ENCODE measurements around the gene MESP1.

The MESP1 gene

DNA sequence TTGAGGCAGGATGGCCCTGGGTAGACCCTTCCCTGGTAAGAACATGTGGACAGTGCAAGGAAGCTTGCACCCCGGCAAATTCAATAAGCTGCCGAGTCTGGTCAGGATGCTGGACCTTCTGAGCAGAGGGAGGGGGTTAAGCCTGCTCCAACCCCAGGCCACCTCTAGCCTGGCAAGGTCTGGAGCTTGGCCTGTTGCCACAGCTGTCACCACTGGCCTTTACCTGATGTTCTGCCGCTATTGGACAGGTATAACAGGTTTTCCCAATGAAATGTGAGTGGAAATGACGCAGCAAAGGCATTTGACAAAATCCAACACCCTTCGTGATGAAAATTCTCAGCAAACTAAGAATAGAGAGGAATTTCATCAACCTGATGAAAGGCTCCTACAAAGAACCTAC lies 699 bp upstream of the MESP1 start:
- H3K27ac Mint-ChIP-seq: no peak overlapping the region
- no peaks in the 10 kb centered on the region for H3K36me3 Mint-ChIP-seq
- H3K4me1 Mint-ChIP-seq: peaks cover 4% of the 10 kb centered on the region
- no peaks in the 10 kb centered on the region for H3K9me3 Mint-ChIP-seq
- peaks cover 5% of the 10 kb centered on the region for H3K27me3 Mint-ChIP-seq
- no peak overlapping the region for H3K4me3 Mint-ChIP-seq

DNA sequence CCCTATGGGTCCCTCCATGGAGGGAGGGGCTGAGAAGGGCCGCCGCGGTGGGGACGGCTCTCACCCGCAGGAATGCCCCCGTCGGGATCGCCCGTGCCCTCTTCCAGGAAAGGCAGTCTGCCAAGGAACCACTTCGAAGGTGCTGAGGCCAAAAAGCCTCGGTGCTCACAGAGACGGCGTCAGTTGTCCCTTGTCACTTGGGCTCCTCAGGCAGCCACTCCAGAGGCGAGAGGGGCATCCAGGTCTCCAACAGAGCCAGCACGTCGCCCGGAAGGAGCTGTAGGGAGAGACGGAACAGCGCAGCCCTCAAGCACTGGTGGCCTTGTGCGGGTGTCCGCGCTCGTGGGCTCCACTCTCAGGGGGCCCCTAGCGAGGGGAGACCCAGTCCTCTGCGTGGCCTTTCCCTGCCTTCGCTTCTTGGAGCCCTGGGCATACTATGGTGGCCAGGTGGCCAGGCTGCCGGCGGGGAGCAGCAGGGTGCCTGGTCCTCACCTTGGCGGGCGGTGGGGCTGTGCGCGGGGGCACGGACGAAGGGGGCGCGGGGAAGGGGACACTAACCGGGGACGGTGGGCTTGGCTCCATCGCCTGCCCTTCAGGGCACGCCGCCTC lies 994 bp downstream of the MESP1 start:
- Mint-ChIP-seq H3K27me3 (peaks cover 5% of the 10 kb centered on the region), H3K27ac (no peak overlapping the region), H3K36me3 (no peaks in the 10 kb centered on the region), H3K4me3 (peak overlapping the region; percentile 84), H3K4me1 (peaks cover 4% of the 10 kb centered on the region), H3K9me3 (no peaks in the 10 kb centered on the region)

DNA sequence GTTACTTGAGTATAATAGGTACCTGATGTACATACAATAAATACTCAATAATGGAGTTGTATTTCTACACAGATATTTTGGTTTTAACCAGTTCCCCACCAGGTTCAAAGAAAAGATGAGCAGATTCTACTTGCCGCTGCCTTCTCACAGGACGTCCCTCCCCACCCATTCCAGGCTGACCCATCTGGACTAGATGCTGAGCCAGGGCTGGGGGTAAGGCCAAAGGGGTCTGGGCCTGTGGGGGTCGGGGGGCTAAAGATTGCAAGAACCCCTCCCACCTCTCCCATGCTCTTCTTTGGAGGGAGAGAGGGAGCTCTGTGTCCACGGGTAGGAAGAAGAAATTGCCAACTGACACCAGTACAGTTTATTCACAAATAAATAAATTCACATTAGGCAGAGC lies 1.5 kb downstream of the MESP1 start:
- Mint-ChIP-seq H3K4me3 (peak overlapping the region; percentile 84), H3K4me1 (peaks cover 4% of the 10 kb centered on the region), H3K36me3 (no peaks in the 10 kb centered on the region), H3K27ac (no peak overlapping the region), H3K9me3 (no peaks in the 10 kb centered on the region), H3K27me3 (peaks cover 5% of the 10 kb centered on the region)

DNA sequence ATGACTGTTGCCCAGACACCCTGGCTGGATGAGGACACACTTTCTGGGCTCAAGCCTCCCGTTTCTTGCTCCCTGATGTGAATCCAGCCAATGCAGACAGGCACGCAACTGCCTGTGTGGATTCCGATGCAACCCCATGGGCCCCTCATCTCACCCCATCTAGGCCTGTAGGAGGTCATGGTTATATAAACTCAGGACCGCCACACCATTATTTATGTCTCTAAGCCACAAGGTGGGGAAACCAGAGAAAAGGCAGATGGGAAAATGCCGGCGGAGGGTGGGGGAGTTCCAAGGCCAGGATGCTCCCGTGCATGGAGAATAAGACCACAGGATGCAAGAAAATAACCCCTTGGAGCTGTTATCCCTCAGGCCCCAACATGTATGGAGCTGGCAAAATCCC lies 2.0 kb downstream of the MESP1 start:
- Mint-ChIP-seq H3K27me3 (peaks cover 5% of the 10 kb centered on the region), H3K4me1 (peaks cover 4% of the 10 kb centered on the region), H3K36me3 (no peaks in the 10 kb centered on the region), H3K9me3 (no peaks in the 10 kb centered on the region), H3K4me3 (no peak overlapping the region), H3K27ac (no peak overlapping the region)

DNA sequence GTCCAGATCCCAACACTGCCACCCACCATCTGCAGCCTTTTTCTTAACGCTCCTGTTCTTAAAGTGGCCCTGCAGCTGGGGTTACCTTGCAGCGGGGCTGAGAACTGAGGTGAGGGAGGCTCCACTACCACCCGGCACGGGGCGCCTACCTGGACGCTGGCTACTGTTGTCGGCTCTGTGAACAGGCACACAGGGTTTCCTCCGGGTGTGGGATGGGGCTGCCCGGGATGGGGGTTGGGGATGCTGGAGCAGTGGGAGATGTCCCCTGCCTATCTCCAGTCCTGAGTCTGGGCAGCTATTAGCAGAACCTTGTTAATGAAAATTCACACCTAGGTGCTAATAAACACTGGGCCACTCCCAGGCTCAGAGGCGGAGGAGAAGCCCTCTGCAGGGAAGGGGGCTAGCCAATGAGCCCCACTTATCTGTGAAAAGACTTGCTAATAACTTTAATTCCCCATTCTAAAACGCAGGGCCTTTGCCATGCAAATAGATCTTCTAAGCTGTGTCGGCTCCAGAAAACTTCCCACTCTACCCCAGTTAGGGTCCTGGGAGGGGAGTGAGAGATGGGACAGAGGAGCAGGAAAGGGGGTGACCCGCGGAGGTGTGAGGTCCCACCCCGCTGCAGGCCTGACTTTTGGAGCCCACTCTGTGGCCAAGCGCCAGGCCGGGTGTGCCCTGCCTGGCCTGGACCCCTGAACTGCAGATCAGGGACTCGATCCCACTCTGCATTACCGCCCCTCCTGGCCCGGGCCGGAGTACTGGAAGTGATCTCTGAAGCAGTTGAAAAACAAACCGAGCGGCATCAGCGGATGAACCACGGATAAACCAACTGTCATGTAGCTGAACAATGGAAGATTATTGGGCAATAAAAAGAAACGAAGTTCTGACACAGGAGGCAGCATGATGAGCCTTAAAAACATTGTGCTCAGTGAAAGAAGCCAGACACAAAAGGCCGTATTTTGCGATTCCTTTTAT lies 3.1 kb downstream of the MESP1 start:
- H3K9me3 Mint-ChIP-seq: no peaks in the 10 kb centered on the region
- H3K36me3 Mint-ChIP-seq: no peaks in the 10 kb centered on the region
- peaks cover 3% of the 10 kb centered on the region for H3K27me3 Mint-ChIP-seq
- peak overlapping the region; percentile 28 for H3K4me3 Mint-ChIP-seq
- H3K4me1 Mint-ChIP-seq: peaks cover 4% of the 10 kb centered on the region
- no peak overlapping the region for H3K27ac Mint-ChIP-seq

DNA sequence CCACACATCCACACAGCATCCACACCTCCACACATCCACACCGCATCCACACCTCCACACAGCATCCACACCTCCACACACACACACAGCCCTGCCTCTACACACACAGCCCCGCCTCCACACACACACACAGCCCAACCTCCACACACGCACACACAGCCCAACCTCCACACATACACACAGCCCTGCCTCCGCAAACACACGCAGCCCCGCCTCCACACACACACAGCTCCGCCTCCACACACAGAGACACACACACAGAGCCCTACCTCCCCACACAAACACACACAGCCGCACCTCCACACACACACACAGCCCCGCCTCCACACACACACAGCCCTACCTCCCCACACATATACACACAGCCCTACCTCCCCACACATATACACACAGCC lies 4.7 kb downstream of the MESP1 start:
- H3K9me3 Mint-ChIP-seq: no peaks in the 10 kb centered on the region
- no peaks in the 10 kb centered on the region for H3K36me3 Mint-ChIP-seq
- no peak overlapping the region for H3K27ac Mint-ChIP-seq
- peaks cover 2% of the 10 kb centered on the region for H3K27me3 Mint-ChIP-seq
- H3K4me1 Mint-ChIP-seq: peaks cover 4% of the 10 kb centered on the region
- no peak overlapping the region for H3K4me3 Mint-ChIP-seq

DNA sequence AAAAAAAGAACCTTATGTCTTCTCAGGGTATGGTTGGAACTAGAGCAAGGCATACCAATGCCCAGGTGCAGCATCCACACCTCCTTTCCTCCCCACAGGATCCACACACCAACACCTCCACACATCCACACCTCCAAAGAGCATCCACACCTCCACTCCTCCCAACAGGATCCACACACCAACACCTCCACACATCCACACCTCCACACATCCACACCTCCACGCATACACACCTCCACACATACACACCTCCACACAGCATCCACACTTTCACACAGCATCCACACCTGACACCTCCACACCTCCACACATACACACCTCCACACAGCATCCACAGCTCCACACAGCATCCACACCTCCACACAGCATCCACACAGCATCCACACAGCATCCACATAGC lies 5.3 kb downstream of the MESP1 start:
- H3K4me3 Mint-ChIP-seq: no peak overlapping the region
- H3K27ac Mint-ChIP-seq: no peak overlapping the region
- no peaks in the 10 kb centered on the region for H3K36me3 Mint-ChIP-seq
- H3K4me1 Mint-ChIP-seq: peaks cover 4% of the 10 kb centered on the region
- H3K9me3 Mint-ChIP-seq: no peaks in the 10 kb centered on the region
- peaks cover 2% of the 10 kb centered on the region for H3K27me3 Mint-ChIP-seq

DNA sequence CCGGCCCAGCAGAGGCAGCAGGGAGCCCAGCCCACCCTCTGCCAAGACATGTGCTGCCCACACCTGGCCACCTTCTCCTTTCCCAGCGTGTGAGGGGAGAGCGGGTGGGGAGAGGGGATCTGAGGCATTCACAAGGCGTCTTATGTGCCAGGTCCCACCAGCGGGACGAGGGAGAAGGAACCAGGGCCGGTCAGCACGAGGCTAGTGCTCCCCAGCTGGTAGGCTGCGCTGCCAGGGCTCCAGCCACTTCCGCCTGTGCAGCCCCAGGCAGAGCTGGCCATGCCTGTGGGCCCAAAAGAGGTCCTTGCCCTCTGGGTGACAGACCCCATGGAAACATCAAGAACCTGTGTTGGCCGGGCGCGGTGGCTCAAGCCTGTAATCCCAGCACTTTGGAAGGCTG lies 5.9 kb downstream of the MESP1 start:
- Mint-ChIP-seq H3K27ac (no peak overlapping the region), H3K4me3 (no peak overlapping the region), H3K36me3 (no peaks in the 10 kb centered on the region), H3K4me1 (peaks cover 5% of the 10 kb centered on the region), H3K9me3 (no peaks in the 10 kb centered on the region), H3K27me3 (peaks cover 2% of the 10 kb centered on the region)

DNA sequence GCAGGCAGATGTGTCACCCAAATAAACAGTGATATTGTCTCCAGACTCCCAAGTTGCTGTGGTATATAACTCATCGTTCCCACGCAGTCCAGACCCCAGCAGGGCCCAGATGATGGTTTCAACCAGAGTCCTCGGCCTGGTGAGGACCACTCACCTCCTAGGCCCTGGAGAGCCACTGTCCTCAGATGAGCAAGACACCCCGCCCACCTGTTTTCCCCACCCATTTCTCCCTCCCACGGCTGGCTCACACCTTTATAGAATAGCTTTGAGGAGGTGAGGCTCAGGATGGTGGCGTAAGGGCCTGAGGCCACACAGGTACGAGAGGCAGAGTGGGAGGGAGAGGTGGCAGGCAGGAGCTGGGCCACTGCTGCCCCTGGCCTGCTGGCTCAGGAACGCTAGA lies 7.5 kb downstream of the MESP1 start:
- Mint-ChIP-seq H3K4me1 (peaks cover 3% of the 10 kb centered on the region), H3K9me3 (no peaks in the 10 kb centered on the region), H3K27ac (no peak overlapping the region), H3K36me3 (no peaks in the 10 kb centered on the region), H3K27me3 (no peaks in the 10 kb centered on the region), H3K4me3 (no peak overlapping the region)

DNA sequence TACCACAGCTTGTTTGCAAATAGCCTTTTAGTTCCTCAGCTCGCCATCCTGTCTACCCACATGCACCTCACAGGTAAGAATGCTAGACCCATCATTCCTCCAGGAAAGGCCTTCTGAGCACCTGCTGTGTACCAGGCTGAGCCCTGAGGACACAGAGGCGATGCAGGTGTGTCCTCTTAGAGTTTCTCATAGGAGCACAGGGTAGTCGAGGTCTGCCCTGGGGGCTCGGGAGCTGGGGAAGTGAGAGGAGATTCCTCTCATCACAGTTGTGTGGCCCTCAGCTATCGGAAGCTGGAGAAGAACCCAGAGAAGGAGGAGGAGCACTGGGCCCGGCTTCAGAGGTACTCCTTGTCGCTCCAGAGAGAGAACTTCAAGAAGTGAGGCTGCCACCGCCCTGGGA lies 8.0 kb downstream of the MESP1 start:
- no peak overlapping the region for H3K4me3 Mint-ChIP-seq
- no peaks in the 10 kb centered on the region for H3K36me3 Mint-ChIP-seq
- no peaks in the 10 kb centered on the region for H3K27me3 Mint-ChIP-seq
- no peaks in the 10 kb centered on the region for H3K9me3 Mint-ChIP-seq
- H3K27ac Mint-ChIP-seq: no peak overlapping the region
- H3K4me1 Mint-ChIP-seq: peaks cover 3% of the 10 kb centered on the region

DNA sequence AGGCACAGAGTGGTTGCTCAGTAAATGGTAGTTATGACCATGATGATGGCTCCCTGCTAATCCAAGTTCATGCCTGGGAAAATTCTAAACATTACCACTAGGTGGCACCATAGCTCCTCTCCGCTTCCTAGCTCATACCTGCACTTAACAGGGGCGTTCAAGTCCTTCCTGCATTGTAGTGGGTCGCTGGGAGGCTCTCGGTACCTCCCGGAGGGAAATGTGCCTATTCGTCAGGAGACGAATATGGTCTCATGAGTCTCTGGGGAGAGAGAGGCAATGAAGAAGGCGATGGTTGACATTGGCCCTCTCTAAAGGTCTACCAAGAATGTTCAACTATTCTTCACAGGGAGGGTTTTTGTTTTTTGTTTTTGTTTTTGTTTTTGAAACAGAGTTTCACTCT lies 10.9 kb downstream of the MESP1 start:
- H3K27me3 Mint-ChIP-seq: no peaks in the 10 kb centered on the region
- no peak overlapping the region for H3K27ac Mint-ChIP-seq
- no peak overlapping the region for H3K4me3 Mint-ChIP-seq
- H3K36me3 Mint-ChIP-seq: no peaks in the 10 kb centered on the region
- H3K4me1 Mint-ChIP-seq: peaks cover 3% of the 10 kb centered on the region
- no peaks in the 10 kb centered on the region for H3K9me3 Mint-ChIP-seq

DNA sequence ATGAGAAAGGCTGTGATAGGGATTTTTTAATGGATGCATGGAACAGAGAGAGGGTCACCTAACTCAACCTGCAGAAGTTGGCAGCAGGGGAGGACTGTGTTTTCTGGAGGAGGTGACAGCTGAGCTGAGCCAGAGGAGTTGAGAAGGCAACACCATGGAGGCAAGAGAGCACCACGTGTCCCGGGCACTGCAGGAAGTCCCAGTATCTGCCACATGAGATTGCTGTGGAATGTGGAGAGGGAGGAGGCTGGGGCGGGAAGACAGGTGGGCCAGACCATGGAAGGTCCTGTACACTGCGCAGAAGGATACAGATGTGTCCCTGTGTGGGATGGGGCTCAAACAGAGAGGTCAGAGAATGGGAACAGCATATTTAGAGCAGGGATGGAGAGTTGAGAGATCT lies 15.3 kb downstream of the MESP1 start:
- H3K36me3 Mint-ChIP-seq: no peaks in the 10 kb centered on the region
- no peaks in the 10 kb centered on the region for H3K9me3 Mint-ChIP-seq
- no peak overlapping the region for H3K27ac Mint-ChIP-seq
- H3K27me3 Mint-ChIP-seq: peaks cover 3% of the 10 kb centered on the region
- no peak overlapping the region for H3K4me3 Mint-ChIP-seq
- H3K4me1 Mint-ChIP-seq: peaks cover 3% of the 10 kb centered on the region

DNA sequence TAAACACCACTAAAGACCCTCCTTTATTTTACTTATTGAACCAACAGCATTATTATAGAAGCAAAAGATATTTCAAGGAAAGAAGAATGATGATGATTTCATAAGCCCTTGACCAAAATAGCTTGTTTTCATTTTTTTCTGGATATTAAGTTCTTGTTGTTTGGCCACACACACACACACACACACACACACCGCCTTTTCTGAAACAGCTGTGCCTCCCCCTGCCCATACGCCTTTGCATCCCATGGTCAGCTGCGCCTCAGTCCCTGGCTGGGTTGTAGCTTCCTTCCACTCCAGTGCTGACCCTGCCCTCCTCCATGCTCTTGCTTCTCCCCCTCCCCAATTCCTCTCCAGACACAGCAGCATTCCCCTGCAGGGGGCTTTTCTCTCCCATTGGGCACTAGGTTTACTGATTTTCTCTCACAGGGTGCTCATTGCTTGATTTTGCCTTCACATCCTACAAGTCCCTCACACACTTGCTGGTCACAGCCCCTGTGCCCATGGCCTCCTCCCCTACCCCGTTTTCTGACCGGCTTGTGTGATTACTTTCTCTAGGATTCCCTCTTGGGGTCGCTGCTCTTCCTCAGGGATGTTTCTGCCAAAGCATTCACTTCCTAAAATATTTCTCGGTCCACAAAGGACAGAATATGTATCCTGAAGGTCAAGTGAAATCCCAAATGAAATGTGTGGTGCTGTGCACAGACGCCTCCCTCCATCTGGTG lies 18.4 kb downstream of the MESP1 start:
- H3K9me3 Mint-ChIP-seq: no peaks in the 10 kb centered on the region
- H3K4me1 Mint-ChIP-seq: no peaks in the 10 kb centered on the region
- no peak overlapping the region for H3K4me3 Mint-ChIP-seq
- no peaks in the 10 kb centered on the region for H3K36me3 Mint-ChIP-seq
- H3K27ac Mint-ChIP-seq: no peak overlapping the region
- H3K27me3 Mint-ChIP-seq: peaks cover 3% of the 10 kb centered on the region

DNA sequence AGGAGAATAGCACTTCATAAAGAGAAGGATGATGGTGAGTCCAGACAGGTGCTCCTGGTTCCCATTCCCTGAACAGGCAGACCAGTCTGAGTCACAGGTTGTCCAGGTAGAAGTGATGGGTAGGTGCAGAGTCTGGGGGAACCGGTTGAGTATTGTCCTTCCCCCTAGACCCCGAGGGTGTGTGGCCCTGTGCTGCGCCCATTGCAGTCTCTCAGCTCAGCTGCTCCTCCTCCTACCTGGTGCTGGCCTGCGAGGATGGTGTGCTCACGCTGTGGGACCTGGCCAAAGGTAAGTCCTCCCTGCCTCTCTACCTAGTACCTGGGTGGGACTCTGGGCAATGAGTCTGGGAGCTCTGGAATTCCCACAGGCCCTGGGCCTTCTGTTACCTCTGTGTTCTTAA lies 19.8 kb downstream of the MESP1 start:
- no peaks in the 10 kb centered on the region for H3K9me3 Mint-ChIP-seq
- H3K4me3 Mint-ChIP-seq: no peak overlapping the region
- no peak overlapping the region for H3K27ac Mint-ChIP-seq
- H3K4me1 Mint-ChIP-seq: no peaks in the 10 kb centered on the region
- no peaks in the 10 kb centered on the region for H3K36me3 Mint-ChIP-seq
- H3K27me3 Mint-ChIP-seq: peaks cover 3% of the 10 kb centered on the region

DNA sequence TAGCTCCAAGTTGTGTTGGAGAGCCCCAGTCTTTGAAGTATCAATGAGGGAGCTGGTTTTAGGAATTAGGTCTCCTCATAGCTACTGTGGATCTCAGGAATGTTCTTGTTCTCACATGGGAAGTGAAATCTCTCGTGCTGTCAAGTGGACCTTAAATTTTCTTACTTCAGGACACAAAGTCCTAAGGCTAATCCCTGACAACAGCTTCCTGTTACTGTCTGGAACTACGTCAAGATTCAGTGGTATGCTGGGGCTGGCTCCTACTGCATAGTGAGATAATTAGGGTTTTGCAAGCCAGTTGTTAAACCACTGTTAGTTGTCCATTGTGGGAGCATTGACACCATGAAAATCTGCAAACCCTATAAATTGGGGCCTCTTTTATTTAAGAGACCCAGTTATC lies 22.8 kb downstream of the MESP1 start:
- H3K27me3 Mint-ChIP-seq: no peaks in the 10 kb centered on the region
- no peak overlapping the region for H3K27ac Mint-ChIP-seq
- H3K9me3 Mint-ChIP-seq: no peaks in the 10 kb centered on the region
- H3K4me1 Mint-ChIP-seq: no peaks in the 10 kb centered on the region
- H3K4me3 Mint-ChIP-seq: no peak overlapping the region
- peaks cover 2% of the 10 kb centered on the region for H3K36me3 Mint-ChIP-seq

DNA sequence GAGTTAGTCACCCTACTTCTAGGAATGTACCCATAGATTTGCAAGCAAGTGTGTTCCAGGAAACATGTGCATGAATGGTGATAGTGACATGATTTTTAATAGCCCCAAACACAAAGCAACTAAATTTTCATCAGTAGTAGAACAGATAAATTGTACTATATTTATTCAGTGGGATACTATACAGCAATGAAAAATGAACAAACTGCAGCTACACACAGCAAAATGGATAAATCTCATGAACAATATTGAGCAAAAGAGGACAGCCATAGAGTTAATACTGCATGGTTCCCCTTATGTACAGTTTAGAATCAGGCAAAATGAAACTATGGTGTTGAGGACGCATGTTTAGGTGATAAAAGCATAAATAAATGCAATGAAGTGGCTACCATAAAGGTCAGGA lies 26.0 kb downstream of the MESP1 start:
- no peaks in the 10 kb centered on the region for H3K4me1 Mint-ChIP-seq
- peaks cover 2% of the 10 kb centered on the region for H3K36me3 Mint-ChIP-seq
- H3K4me3 Mint-ChIP-seq: no peak overlapping the region
- H3K27me3 Mint-ChIP-seq: peaks cover 6% of the 10 kb centered on the region
- no peaks in the 10 kb centered on the region for H3K9me3 Mint-ChIP-seq
- no peak overlapping the region for H3K27ac Mint-ChIP-seq

All from activated naive CD4-positive, alpha-beta T cell treated with anti-CD3 and anti-CD28 coated beads, Interleukin-2, amount 50 U/mL, for 24 hours (primary cell).